Large intestine (tissue), 3 donors: Measurements from ENCODE around the gene CCSER2. TPM values are rescaled to one million over a fixed set of nuclear protein-coding genes. Genes with fewer than 3 reads are reported as not detected.

Source experiments
- DNase-seq, 2 donors: peaks; one replicate each; pipeline versions ENCODE4 v3.0.0 to v3.0.0-alpha.2; 2013
- H3K27ac ChIP-seq: one replicate; pipeline ENCODE4 v1.5.1; 2013; ENCODE audit warnings: low read length
- H3K27me3 ChIP-seq: 2 replicates; pipeline ENCODE4 v1.6.1; 2013; ENCODE audit warnings: low read length; ENCODE audit not compliant: control insufficient read depth, insufficient read depth
- H3K36me3 ChIP-seq: 2 replicates; pipeline ENCODE4 v1.6.1; 2013; ENCODE audit warnings: low read length; ENCODE audit not compliant: control insufficient read depth, insufficient read depth
- H3K4me1 ChIP-seq: one replicate; pipeline ENCODE4 v1.6.1; 2013; ENCODE audit warnings: low read length; ENCODE audit not compliant: control insufficient read depth, insufficient read depth
- H3K4me3 ChIP-seq: one replicate; pipeline ENCODE4 v1.5.1; 2013; ENCODE audit warnings: low read length
- H3K9me3 ChIP-seq: one replicate; pipeline ENCODE4 v1.6.1; 2013; ENCODE audit warnings: mild to moderate bottlenecking, low read depth, low read length, moderate library complexity; ENCODE audit not compliant: control insufficient read depth
- WGBS: methylation state at CpG from one replicate; pipeline ENCODE4 v1.1.5; 2013; ENCODE audit warnings: low lambda C conversion rate; ENCODE audit not compliant: insufficient coverage; 5-methylcytosine and 5-hydroxymethylcytosine counted together
- polyA plus RNA-seq: library from polyadenylated mRNA; unstranded; fragments of 120-200 nt; gene quantifications from one replicate; pipeline ENCODE4 v1.2.1, GENCODE V29; 2013

Gene CCSER2
- polyA plus RNA-seq, 1 donor, result 16.9 TPM

GRCh38 chr10:84552478-84552877, 224.1 kb downstream of the CCSER2 start:
- no peak overlapping the region for H3K27ac ChIP-seq
- no CpG with 5 or more reads among the region's 3 CpGs for WGBS
- no peaks in the 10 kb centered on the region for H3K36me3 ChIP-seq
- peaks cover 12% of the 10 kb centered on the region for H3K27me3 ChIP-seq
- DNase-seq, result no peak
- H3K9me3 ChIP-seq, result no peaks in the 10 kb centered on the region
- H3K4me1 ChIP-seq, result no peaks in the 10 kb centered on the region
- H3K4me3 ChIP-seq, result no peak overlapping the region

- no peaks in the 10 kb centered on the region for H3K36me3 ChIP-seq
- H3K9me3 ChIP-seq, result no peaks in the 10 kb centered on the region
- H3K27ac ChIP-seq, result no peak overlapping the region
- no peaks in the 10 kb centered on the region for H3K4me1 ChIP-seq
- H3K4me3 ChIP-seq, result no peak overlapping the region
- no CpG with 5 or more reads among the region's 6 CpGs for WGBS
- no peaks in the 10 kb centered on the region for H3K27me3 ChIP-seq
- no peak for DNase-seq
These were observed 234.2 kb downstream of the CCSER2 start for GRCh38 chr10:84562592-84562991.

DNA sequence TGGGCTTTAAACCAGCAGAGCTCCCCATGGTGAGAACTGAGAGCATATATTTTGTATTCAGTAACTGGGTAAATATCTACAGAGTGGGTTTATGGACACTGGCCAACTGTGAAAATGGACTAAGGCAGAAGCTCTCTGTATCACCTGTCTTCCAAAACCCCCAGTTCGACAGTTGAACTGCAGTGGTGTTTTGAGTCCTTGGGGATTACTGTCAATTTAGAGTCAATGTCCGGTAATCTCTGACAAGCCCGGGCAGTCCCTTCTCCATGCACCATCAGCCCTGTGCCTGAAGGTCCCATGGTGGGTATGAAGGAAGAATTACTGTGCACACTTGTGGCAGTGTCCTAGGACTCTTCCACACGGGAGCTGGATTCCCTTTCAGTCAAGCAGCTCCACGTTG, 235.0 kb downstream of the CCSER2 start:
- H3K4me1 ChIP-seq, result no peaks in the 10 kb centered on the region
- no peak overlapping the region for H3K27ac ChIP-seq
- no peak overlapping the region for H3K4me3 ChIP-seq
- H3K27me3 ChIP-seq, result no peaks in the 10 kb centered on the region
- no peaks in the 10 kb centered on the region for H3K36me3 ChIP-seq
- no CpG with 5 or more reads among the region's 5 CpGs for WGBS
- H3K9me3 ChIP-seq, result no peaks in the 10 kb centered on the region
- no peak for DNase-seq

DNA sequence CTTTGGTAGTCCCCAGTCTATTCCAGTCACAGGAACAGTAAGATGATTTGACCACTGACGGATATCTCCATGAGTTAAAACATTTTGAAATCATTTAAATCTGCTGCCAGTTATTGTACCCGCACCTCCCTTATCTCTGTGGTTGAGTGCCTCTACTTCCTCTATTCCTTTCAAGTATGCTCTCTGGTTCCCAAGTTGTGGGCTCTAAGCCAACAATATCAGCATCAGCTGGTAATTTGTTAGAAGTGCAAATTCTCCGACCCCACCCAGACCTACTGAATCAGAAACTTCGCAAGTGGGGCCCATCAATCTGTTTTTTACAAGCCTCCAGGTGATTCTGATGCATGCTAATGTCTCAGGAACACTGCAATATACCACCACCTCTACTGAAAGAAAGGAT, 235.5 kb downstream of the CCSER2 start:
- 70% methylated on average over 1 of the region's 4 CpGs for WGBS
- Histone ChIP-seq H3K9me3 (no peaks in the 10 kb centered on the region), H3K4me1 (no peaks in the 10 kb centered on the region), H3K4me3 (no peak overlapping the region), H3K27ac (no peak overlapping the region), H3K27me3 (no peaks in the 10 kb centered on the region), H3K36me3 (no peaks in the 10 kb centered on the region)
- no peak for DNase-seq

DNA sequence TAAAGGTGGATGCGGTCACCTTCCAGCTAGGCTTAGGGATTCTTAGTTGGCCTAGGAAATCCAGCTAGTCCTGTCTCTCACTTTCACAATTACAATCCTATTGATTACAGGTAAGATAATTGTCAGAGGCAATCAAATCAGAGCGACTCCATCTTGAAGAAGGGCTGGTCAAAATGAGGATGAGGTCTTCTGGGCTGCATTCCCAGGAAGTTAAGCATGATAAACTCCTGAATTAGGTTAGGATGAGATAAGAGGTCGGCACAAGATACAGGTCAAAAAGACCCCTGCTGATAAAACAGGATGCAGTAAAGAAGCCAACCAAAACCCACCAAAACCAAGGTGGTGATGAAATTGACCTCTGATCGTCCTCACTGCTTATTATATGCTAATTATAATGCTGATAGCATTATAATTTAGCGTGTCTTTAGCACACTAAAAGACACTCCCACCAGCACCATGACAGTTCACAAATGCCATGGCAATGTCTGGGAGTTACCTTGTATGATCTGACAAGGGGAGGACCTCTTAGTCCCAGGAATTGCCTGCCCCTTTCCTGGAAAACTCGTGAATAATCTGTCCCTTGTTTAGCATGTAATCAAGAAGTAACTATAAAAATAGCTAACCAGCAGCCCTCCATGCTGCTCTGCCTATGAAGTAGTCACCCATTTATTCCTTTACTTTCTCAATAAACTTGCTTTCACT, 237.6 kb downstream of the CCSER2 start:
- Histone ChIP-seq H3K4me3 (no peak overlapping the region), H3K4me1 (no peaks in the 10 kb centered on the region), H3K36me3 (no peaks in the 10 kb centered on the region), H3K27ac (no peak overlapping the region), H3K27me3 (no peaks in the 10 kb centered on the region), H3K9me3 (peaks cover 3% of the 10 kb centered on the region)
- DNase-seq, result no peak
- 100% methylated on average over 1 of the region's 6 CpGs for WGBS

- WGBS, result no CpG with 5 or more reads among the region's 2 CpGs
- H3K4me1 ChIP-seq, result no peaks in the 10 kb centered on the region
- no peak overlapping the region for H3K4me3 ChIP-seq
- no peak overlapping the region for H3K27ac ChIP-seq
- no peak for DNase-seq
- H3K36me3 ChIP-seq, result no peaks in the 10 kb centered on the region
- H3K27me3 ChIP-seq, result no peaks in the 10 kb centered on the region
- H3K9me3 ChIP-seq, result peaks cover 7% of the 10 kb centered on the region
These were observed 238.7 kb downstream of the CCSER2 start for GRCh38 chr10:84567133-84567532.

Other genes with a start within 250 kb of the CCSER2 start
- gene GHITM, start 189.1 kb upstream of the CCSER2 start, polyA plus RNA-seq, result 135 TPM
- 1.4 TPM for gene GPR15LG, start 154.8 kb upstream of the CCSER2 start, polyA plus RNA-seq
- 0.42 TPM for gene CDHR1, start 134.1 kb upstream of the CCSER2 start, polyA plus RNA-seq
- not detected for gene LRIT2, start 103.0 kb upstream of the CCSER2 start, polyA plus RNA-seq
- gene LRIT1, start 87.0 kb upstream of the CCSER2 start, polyA plus RNA-seq, result not detected
- 0.27 TPM for gene RGR, start 83.5 kb upstream of the CCSER2 start, polyA plus RNA-seq